ENCODE data around the gene INSIG1. TPM values are rescaled to one million over a fixed set of nuclear protein-coding genes. Genes with fewer than 3 reads are reported as not detected.

INSIG1 gene
- total RNA-seq, 1 donor from 2014 or later, result 55.7 TPM

- Histone ChIP-seq H3K36me3 (ENCODE audit: insufficient read depth, low read length) (no peaks in the 10 kb centered on the region), H3K4me3 (ENCODE audit: insufficient read depth, low read depth, low read length) (no peak overlapping the region), H4K20me1 (ENCODE audit: insufficient read depth, low read length) (no peaks in the 10 kb centered on the region), H3K4me1 (ENCODE audit: insufficient read depth, low read length) (no peaks in the 10 kb centered on the region), H3K9ac (ENCODE audit: low read length) (no peak overlapping the region), H2AFZ (ENCODE audit: low read depth, low read length) (no peak overlapping the region), H3K4me2 (ENCODE audit: low read length) (no peak overlapping the region), H3K27ac (ENCODE audit: low read depth, low read length) (no peak overlapping the region), H3K9me3 (ENCODE audit: insufficient read depth, low read depth, low read length) (no peaks in the 10 kb centered on the region), H3K27me3 (ENCODE audit: insufficient read depth, low read length) (peaks cover 10% of the 10 kb centered on the region), H3K79me2 (ENCODE audit: insufficient read depth, low read length) (no peaks in the 10 kb centered on the region)
- TF ChIP-seq CTCF (IDR thresholded peaks at IDR 0.05; ENCODE audit: insufficient read depth, low read depth, low read length) (no peak), EZH2 (IDR thresholded peaks at IDR 0.05; ENCODE audit: insufficient read depth, low read length) (no peak)
- no peak overlapping the region for H3K27ac Mint-ChIP-seq (ENCODE audit: unreplicated experiment)
- no peak overlapping the region for H3K4me3 Mint-ChIP-seq (ENCODE audit: unreplicated experiment)
- no peaks in the 10 kb centered on the region for H3K36me3 Mint-ChIP-seq (ENCODE audit: low read depth, unreplicated experiment)
- DNase-seq (ENCODE audit: low read depth) (no peak), FAIRE-seq (no peak)
- peaks cover 3% of the 10 kb centered on the region for H3K9me3 Mint-ChIP-seq (ENCODE audit: unreplicated experiment)
- H3K27me3 Mint-ChIP-seq (ENCODE audit: low read depth, unreplicated experiment), result peaks cover 82% of the 10 kb centered on the region
- H3K4me1 Mint-ChIP-seq (ENCODE audit: low read depth, unreplicated experiment), result no peaks in the 10 kb centered on the region
Observed at GRCh38 chr7:155355745-155356144, 58.1 kb downstream of the INSIG1 start.

- Mint-ChIP-seq H3K9me3 (ENCODE audit: unreplicated experiment) (peaks cover under 1% of the 10 kb centered on the region), H3K36me3 (ENCODE audit: low read depth, unreplicated experiment) (no peaks in the 10 kb centered on the region), H3K27ac (ENCODE audit: unreplicated experiment) (no peak overlapping the region), H3K4me1 (ENCODE audit: low read depth, unreplicated experiment) (no peaks in the 10 kb centered on the region), H3K27me3 (ENCODE audit: low read depth, unreplicated experiment) (peaks cover 82% of the 10 kb centered on the region), H3K4me3 (ENCODE audit: unreplicated experiment) (no peak overlapping the region)
- Histone ChIP-seq H3K36me3 (ENCODE audit: insufficient read depth, low read length) (no peaks in the 10 kb centered on the region), H3K27ac (ENCODE audit: low read depth, low read length) (no peak overlapping the region), H3K27me3 (ENCODE audit: insufficient read depth, low read length) (peaks cover 13% of the 10 kb centered on the region), H4K20me1 (ENCODE audit: insufficient read depth, low read length) (no peaks in the 10 kb centered on the region), H3K4me2 (ENCODE audit: low read length) (no peak overlapping the region), H3K9ac (ENCODE audit: low read length) (no peak overlapping the region), H3K4me1 (ENCODE audit: insufficient read depth, low read length) (no peaks in the 10 kb centered on the region), H3K79me2 (ENCODE audit: insufficient read depth, low read length) (no peaks in the 10 kb centered on the region), H3K4me3 (ENCODE audit: insufficient read depth, low read depth, low read length) (no peak overlapping the region), H2AFZ (ENCODE audit: low read depth, low read length) (no peak overlapping the region), H3K9me3 (ENCODE audit: insufficient read depth, low read depth, low read length) (no peaks in the 10 kb centered on the region)
- DNase-seq (ENCODE audit: low read depth), result no peak
- FAIRE-seq, result no peak
- TF ChIP-seq CTCF (IDR thresholded peaks at IDR 0.05; ENCODE audit: insufficient read depth, low read depth, low read length) (peak; percentile 42), EZH2 (IDR thresholded peaks at IDR 0.05; ENCODE audit: insufficient read depth, low read length) (no peak)
Observed at GRCh38 chr7:155356323-155357105, 58.8 kb downstream of the INSIG1 start.

GRCh38 chr7:155357573-155358041 lies 59.9 kb downstream of the INSIG1 start:
- no peak for TF ChIP-seq CTCF (IDR thresholded peaks at IDR 0.05; ENCODE audit: insufficient read depth, low read depth, low read length)
- TF ChIP-seq EZH2 (IDR thresholded peaks at IDR 0.05; ENCODE audit: insufficient read depth, low read length), result no peak
- Mint-ChIP-seq H3K36me3 (ENCODE audit: low read depth, unreplicated experiment) (no peaks in the 10 kb centered on the region), H3K4me3 (ENCODE audit: unreplicated experiment) (no peak overlapping the region), H3K4me1 (ENCODE audit: low read depth, unreplicated experiment) (no peaks in the 10 kb centered on the region), H3K9me3 (ENCODE audit: unreplicated experiment) (no peaks in the 10 kb centered on the region), H3K27ac (ENCODE audit: unreplicated experiment) (no peak overlapping the region), H3K27me3 (ENCODE audit: low read depth, unreplicated experiment) (peaks cover 83% of the 10 kb centered on the region)
- peaks cover 13% of the 10 kb centered on the region for H3K27me3 ChIP-seq (ENCODE audit: insufficient read depth, low read length)
- no peak overlapping the region for H3K9ac ChIP-seq (ENCODE audit: low read length)
- H2AFZ ChIP-seq (ENCODE audit: low read depth, low read length), result no peak overlapping the region
- H3K4me3 ChIP-seq (ENCODE audit: insufficient read depth, low read depth, low read length), result no peak overlapping the region
- H3K36me3 ChIP-seq (ENCODE audit: insufficient read depth, low read length), result no peaks in the 10 kb centered on the region
- no peaks in the 10 kb centered on the region for H3K79me2 ChIP-seq (ENCODE audit: insufficient read depth, low read length)
- DNase-seq (ENCODE audit: low read depth) (no peak), FAIRE-seq (no peak)
- H3K27ac ChIP-seq (ENCODE audit: low read depth, low read length), result no peak overlapping the region
- H3K4me2 ChIP-seq (ENCODE audit: low read length), result no peak overlapping the region
- no peaks in the 10 kb centered on the region for H3K9me3 ChIP-seq (ENCODE audit: insufficient read depth, low read depth, low read length)
- H3K4me1 ChIP-seq (ENCODE audit: insufficient read depth, low read length), result no peaks in the 10 kb centered on the region
- no peaks in the 10 kb centered on the region for H4K20me1 ChIP-seq (ENCODE audit: insufficient read depth, low read length)

All from astrocyte (in vitro differentiated cells and primary cell).